IPS DF 6.9 (cell line): ENCODE measurements around the gene KLHL2.

ENCODE experiments used
- DNase-seq: peaks from one replicate; pipeline ENCODE4 v3.0.0-alpha.2; 2013; ENCODE audit warnings: low read depth, low spot score
- H3K27ac ChIP-seq: one replicate; pipeline ENCODE4 v1.5.1; 2013; ENCODE audit warnings: low read length, control low read depth
- H3K27me3 ChIP-seq: 2 replicates; pipeline ENCODE4 v1.6.1; 2013; ENCODE audit warnings: mild to moderate bottlenecking, low read length; ENCODE audit not compliant: control insufficient read depth, insufficient read depth
- H3K36me3 ChIP-seq: 2 replicates; pipeline ENCODE4 v1.6.1; 2013; ENCODE audit warnings: low read length; ENCODE audit not compliant: control insufficient read depth, insufficient read depth
- H3K4me1 ChIP-seq: 2 replicates; pipeline ENCODE4 v1.6.1; 2013; ENCODE audit warnings: low read length; ENCODE audit not compliant: control insufficient read depth, insufficient read depth
- H3K4me3 ChIP-seq: 2 replicates; pipeline ENCODE4 v1.5.1; 2013; ENCODE audit warnings: mild to moderate bottlenecking, low read length
- H3K9me3 ChIP-seq: 2 replicates; pipeline ENCODE4 v1.6.1; 2013; ENCODE audit warnings: low read length, inconsistent platforms; ENCODE audit not compliant: control insufficient read depth, insufficient read depth
- WGBS: extraction: QIAGEN DNeasy Blood & Tissue Kit; methylation state at CpG from one replicate; pipeline ENCODE4 v1.1.7; 2013; ENCODE audit warnings: mixed read lengths, missing lambda C conversion rate; ENCODE audit not compliant: insufficient read length, insufficient coverage; 5-methylcytosine and 5-hydroxymethylcytosine counted together

Gene KLHL2

DNA sequence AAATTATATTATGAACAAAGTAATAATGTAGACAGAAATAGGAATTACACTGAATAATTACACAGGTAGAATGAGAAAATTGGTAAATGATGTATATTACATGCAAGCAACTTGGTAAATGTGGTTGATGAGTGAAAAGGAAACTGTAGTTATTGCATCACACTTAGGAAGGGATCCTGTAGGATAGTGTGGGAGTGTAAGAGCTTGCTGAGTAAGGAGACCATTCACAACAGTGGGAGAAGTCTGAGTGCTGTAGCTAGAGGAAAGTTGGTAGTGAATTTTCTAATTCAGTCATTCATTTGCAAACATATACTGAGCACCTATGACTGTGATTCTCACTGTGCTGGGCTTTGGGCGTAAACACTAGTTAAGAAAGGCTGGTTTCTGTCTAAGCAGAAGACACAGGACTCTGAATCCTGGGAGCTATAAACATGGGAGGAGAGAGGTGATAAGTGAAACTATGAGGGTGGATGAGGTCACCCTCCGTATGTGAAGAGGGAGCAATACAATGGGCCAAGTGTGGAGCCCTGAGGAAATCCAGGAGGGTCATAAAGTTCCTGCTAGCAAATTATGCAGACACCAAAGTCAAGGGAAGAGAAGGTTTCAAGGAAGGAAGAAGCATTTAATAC, 157.2 kb downstream of the KLHL2 start:
- no CpG with 5 or more reads among the region's 2 CpGs for WGBS
- DNase-seq, result no peak
- Histone ChIP-seq H3K27ac (no peak overlapping the region), H3K4me1 (peaks cover 2% of the 10 kb centered on the region; the same call in 1 of the 2 replicates), H3K36me3 (no peaks in the 10 kb centered on the region), H3K4me3 (no peak overlapping the region), H3K9me3 (no peaks in the 10 kb centered on the region), H3K27me3 (no peaks in the 10 kb centered on the region)

DNA sequence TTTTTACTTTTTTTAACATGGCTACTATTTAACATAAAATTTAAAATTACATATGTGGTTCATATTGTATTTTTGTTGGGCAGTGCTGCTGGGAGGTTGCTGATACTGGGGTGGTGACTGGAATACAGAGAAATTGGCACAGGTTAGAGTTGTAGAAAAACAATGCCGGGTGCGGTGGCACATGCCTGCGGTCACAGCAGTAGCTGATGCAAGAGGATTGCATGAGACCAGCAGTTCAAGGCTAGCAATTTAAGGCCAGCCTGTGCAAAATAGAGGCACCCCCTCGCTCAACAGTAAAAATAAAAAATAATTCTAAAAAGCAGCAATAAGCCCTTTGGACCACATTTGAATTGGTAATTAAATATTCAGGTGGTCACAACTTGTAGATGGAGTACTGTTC, 159.7 kb downstream of the KLHL2 start:
- Histone ChIP-seq H3K9me3 (no peaks in the 10 kb centered on the region), H3K4me1 (peaks cover 2% of the 10 kb centered on the region; the same call in 1 of the 2 replicates), H3K27ac (no peak overlapping the region), H3K27me3 (no peaks in the 10 kb centered on the region), H3K36me3 (no peaks in the 10 kb centered on the region), H3K4me3 (no peak overlapping the region)
- no peak for DNase-seq
- WGBS, result no CpG with 5 or more reads among the region's 4 CpGs

DNA sequence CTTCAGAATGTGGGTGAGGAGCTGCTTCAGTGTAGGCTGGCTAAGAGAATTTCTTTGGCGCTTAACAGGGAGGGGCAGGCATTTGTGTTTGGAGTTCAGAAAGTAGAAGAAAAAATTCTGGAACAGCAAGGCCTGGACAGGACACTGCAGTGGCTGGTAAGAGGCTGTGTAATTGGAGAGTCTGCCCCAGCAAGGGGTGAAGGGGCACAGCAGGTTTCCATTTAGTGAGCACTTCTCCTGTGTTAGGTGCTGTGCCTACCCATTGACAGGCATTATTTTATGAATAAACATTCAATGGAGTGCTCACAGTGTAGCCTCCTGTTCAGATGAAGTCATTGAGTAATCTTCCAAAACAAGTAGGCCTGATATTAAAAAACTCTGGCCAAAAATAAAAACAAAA, 160.8 kb downstream of the KLHL2 start:
- DNase-seq, result no peak
- Histone ChIP-seq H3K9me3 (no peaks in the 10 kb centered on the region), H3K27ac (no peak overlapping the region), H3K36me3 (no peaks in the 10 kb centered on the region), H3K4me3 (no peak overlapping the region), H3K27me3 (no peaks in the 10 kb centered on the region), H3K4me1 (peaks cover 2% of the 10 kb centered on the region; the same call in 1 of the 2 replicates)
- no CpG with 5 or more reads among the region's 1 CpG for WGBS

DNA sequence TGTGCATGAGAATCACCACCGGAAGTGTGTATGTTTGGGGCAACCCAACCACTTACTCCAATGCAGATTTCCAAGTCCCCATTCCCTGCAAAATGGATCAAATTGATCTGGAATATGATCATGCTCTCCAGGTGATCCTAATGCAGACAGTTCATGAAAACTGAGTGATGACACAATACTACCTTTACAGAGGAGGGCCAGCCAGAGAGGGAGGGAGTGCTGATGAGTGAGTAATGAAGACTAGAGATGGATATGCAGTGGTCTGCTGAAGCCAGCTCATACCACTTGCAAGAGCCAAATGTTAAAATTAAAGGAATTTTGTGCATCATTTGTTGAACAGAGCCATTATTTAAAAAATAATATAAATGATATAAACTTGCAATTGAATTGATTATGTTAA, 161.2 kb downstream of the KLHL2 start:
- H3K9me3 ChIP-seq, result no peaks in the 10 kb centered on the region
- H3K4me1 ChIP-seq, result peaks cover 2% of the 10 kb centered on the region; the same call in 1 of the 2 replicates
- H3K36me3 ChIP-seq, result no peaks in the 10 kb centered on the region
- H3K4me3 ChIP-seq, result no peak overlapping the region
- no peak for DNase-seq
- WGBS, result no CpG with 5 or more reads among the region's 1 CpG
- no peak overlapping the region for H3K27ac ChIP-seq
- H3K27me3 ChIP-seq, result no peaks in the 10 kb centered on the region

DNA sequence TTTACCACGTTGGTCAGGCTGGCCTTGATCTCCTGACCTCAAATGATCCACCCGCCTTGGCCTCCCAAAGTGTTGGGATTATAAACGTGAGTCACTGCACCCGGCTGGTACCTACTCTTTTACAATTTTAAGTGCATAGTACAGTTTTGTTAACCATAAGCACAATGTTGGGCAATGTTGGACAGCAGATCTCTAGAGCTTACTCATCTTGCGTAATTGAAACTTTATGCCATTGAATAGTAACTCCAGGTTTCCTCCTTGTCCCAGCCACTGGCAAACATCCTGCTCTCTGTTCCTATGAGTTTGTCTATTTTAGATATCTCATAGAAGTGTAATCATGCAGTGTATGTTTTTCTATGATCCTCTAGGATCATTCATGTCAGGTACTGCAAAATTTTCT, 162.2 kb downstream of the KLHL2 start:
- no CpG with 5 or more reads among the region's 5 CpGs for WGBS

DNA sequence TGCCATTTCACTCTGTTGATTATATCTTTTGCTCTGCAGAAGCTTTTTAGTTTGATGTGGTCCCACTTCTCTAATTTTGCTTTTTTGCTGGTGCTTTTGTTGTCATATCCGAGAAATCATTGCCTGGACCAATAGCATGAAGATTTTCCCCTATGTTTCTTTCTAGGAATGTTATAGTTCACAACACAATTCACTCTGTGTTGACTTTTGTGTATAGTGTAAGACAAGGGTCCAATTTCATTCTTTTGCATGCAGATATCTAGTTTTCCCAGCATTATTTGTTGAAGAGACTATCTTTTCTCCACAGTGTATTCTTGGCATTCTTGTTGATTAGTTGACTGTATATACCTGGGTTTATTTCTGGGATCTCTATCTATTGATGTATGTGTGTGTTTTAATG, 163.2 kb downstream of the KLHL2 start:
- Histone ChIP-seq H3K4me1 (peaks cover 2% of the 10 kb centered on the region; the same call in 1 of the 2 replicates), H3K27ac (no peak overlapping the region), H3K36me3 (no peaks in the 10 kb centered on the region), H3K9me3 (no peaks in the 10 kb centered on the region), H3K4me3 (no peak overlapping the region), H3K27me3 (no peaks in the 10 kb centered on the region)
- no peak for DNase-seq
- WGBS, result no CpG with 5 or more reads among the region's 1 CpG

More for the DNA sequence above, 162.2 kb downstream of the KLHL2 start:
- peaks cover 2% of the 10 kb centered on the region; the same call in 1 of the 2 replicates for H3K4me1 ChIP-seq
- no peaks in the 10 kb centered on the region for H3K27me3 ChIP-seq
- no peaks in the 10 kb centered on the region for H3K36me3 ChIP-seq
- no peak overlapping the region for H3K27ac ChIP-seq
- no peak overlapping the region for H3K4me3 ChIP-seq
- no peak for DNase-seq
- H3K9me3 ChIP-seq, result no peaks in the 10 kb centered on the region
